ENCODE results near the gene KBTBD7. TPM values are rescaled to one million over a fixed set of nuclear protein-coding genes. Genes with fewer than 3 reads are reported as not detected.

Gene KBTBD7
- total RNA-seq, 1 experiment from 2014 or later = 6.2 TPM

- no peaks in the 10 kb centered on the region for H3K9me3 ChIP-seq (ENCODE audit: control insufficient read depth in 1 of 2, insufficient read depth in 1 of 2, low read depth in 1 of 2, low read length in 2 of 2)
- POLR2A ChIA-PET = no interaction called here
- BruUV-seq (replicated peaks) = no TSS peak
- 0 out of 4 replicates have a peak, but pooled peaks cover 0 to 3% of the 10 kb centered on the region in 2 experiments for H3K4me1 ChIP-seq (ENCODE audit: control insufficient read depth in 1 of 2, insufficient read depth in 2 of 2, low read length in 2 of 2)
- H3K27me3 ChIP-seq (ENCODE audit: insufficient read depth, low read length) = no peaks in the 10 kb centered on the region
- H3K9me2 ChIP-seq (ENCODE audit: insufficient read depth) = no peaks in the 10 kb centered on the region
- H3K4me3 ChIP-seq (replicated peaks in 1 of 2; ENCODE audit: low read depth in 1 of 2, low read length in 2 of 2) = no peak overlapping the region
- no peaks in the 10 kb centered on the region for H4K20me1 ChIP-seq (ENCODE audit: insufficient read depth)
- intact Hi-C loops (cut with micrococcal nuclease) = no loop called here
- ATAC-seq (no peak), DNase-seq (ENCODE audit: low read depth, low spot score) (no peak)
- H2AFZ ChIP-seq (ENCODE audit: low read depth, low read length, poor library complexity, severe bottlenecking) = no peak overlapping the region
- RAD21 ChIA-PET (ENCODE audit: low non-redundant PET in 1 of 2, low total read pairs in 2 of 2, uncharacterized antibody in 2 of 2, unreplicated experiment in 2 of 2) = no interaction called here
- TF ChIP-seq CBX3 (IDR thresholded peaks at IDR 0.05; ENCODE audit: low read depth) (no peak), FOSL1 (IDR thresholded peaks at IDR 0.05; ENCODE audit: low read depth) (no peak)
- CTCF ChIA-PET = no interaction called here
- H3K36me3 ChIP-seq (ENCODE audit: control insufficient read depth in 1 of 2, insufficient read depth in 2 of 2, low read length in 2 of 2) = no peaks in the 10 kb centered on the region
- no peaks in the 10 kb centered on the region for H3K79me2 ChIP-seq (ENCODE audit: insufficient read depth, low read length)
- H3K4me2 ChIP-seq (ENCODE audit: low read length) = no peak overlapping the region
- H3K27ac ChIP-seq (ENCODE audit: low read depth, low read length) = no peak overlapping the region
- no peak overlapping the region for H3K9ac ChIP-seq (ENCODE audit: low read length)
Observed at GRCh38 chr13:41182231-41182630, 12.1 kb downstream of the KBTBD7 start.

- H3K9me3 ChIP-seq (ENCODE audit: control insufficient read depth in 1 of 2, insufficient read depth in 1 of 2, low read depth in 1 of 2, low read length in 2 of 2) = peaks cover 0 to 2% of the 10 kb centered on the region in 2 experiments; a peak in 1 of 4 replicates
- no peaks in the 10 kb centered on the region for H4K20me1 ChIP-seq (ENCODE audit: insufficient read depth)
- H3K36me3 ChIP-seq (ENCODE audit: control insufficient read depth in 1 of 2, insufficient read depth in 2 of 2, low read length in 2 of 2) = no peaks in the 10 kb centered on the region; a peak in 1 of 4 replicates
- intact Hi-C loops (cut with micrococcal nuclease) = no loop called here
- H3K4me2 ChIP-seq (ENCODE audit: low read length) = no peak overlapping the region
- no peak overlapping the region for H3K27ac ChIP-seq (ENCODE audit: low read depth, low read length)
- no peaks in the 10 kb centered on the region for H3K9me2 ChIP-seq (ENCODE audit: insufficient read depth)
- RAD21 ChIA-PET (ENCODE audit: low non-redundant PET in 1 of 2, low total read pairs in 2 of 2, uncharacterized antibody in 2 of 2, unreplicated experiment in 2 of 2) = no interaction called here
- no peaks in the 10 kb centered on the region for H3K27me3 ChIP-seq (ENCODE audit: insufficient read depth, low read length)
- no peaks in the 10 kb centered on the region for H3K79me2 ChIP-seq (ENCODE audit: insufficient read depth, low read length)
- no TSS peak for BruUV-seq (replicated peaks)
- no peak for TF ChIP-seq SP1 (IDR thresholded peaks at IDR 0.05; ENCODE audit: low read depth)
- TF ChIP-seq MAX (IDR thresholded peaks at IDR 0.05) = no peak
- TF ChIP-seq ATF3 (IDR thresholded peaks at IDR 0.05) = no peak
- no peak for TF ChIP-seq REST (IDR thresholded peaks at IDR 0.05; ENCODE audit: low read depth)
- no peak for TF ChIP-seq TCF7L2 (IDR thresholded peaks at IDR 0.05; ENCODE audit: borderline replicate concordance, extremely low read depth, insufficient read depth, insufficient read length)
- TF ChIP-seq EGR1 (IDR thresholded peaks at IDR 0.05; ENCODE audit: low read depth) = no peak
- no peak for TF ChIP-seq EZH2phosphoT487 (IDR thresholded peaks at IDR 0.05; ENCODE audit: borderline replicate concordance)
- no peak for TF ChIP-seq JUND (IDR thresholded peaks at IDR 0.05)
- H3K9ac ChIP-seq (ENCODE audit: low read length) = no peak overlapping the region
- H2AFZ ChIP-seq (ENCODE audit: low read depth, low read length, poor library complexity, severe bottlenecking) = no peak overlapping the region
- POLR2A ChIA-PET = no interaction called here
- H3K4me3 ChIP-seq (replicated peaks in 1 of 2; ENCODE audit: low read depth in 1 of 2, low read length in 2 of 2) = no peak overlapping the region
- no peak for DNase-seq (ENCODE audit: low read depth, low spot score)
- no peak for ATAC-seq
- CTCF ChIA-PET = no interaction called here
- 0 out of 4 replicates have a peak, but pooled peaks cover 0 to 3% of the 10 kb centered on the region in 2 experiments for H3K4me1 ChIP-seq (ENCODE audit: control insufficient read depth in 1 of 2, insufficient read depth in 2 of 2, low read length in 2 of 2)
Observed at GRCh38 chr13:41179593-41180250, 14.6 kb downstream of the KBTBD7 start.

Measured in HCT116 (cell line).